ENCODE data around the gene MTMR4.
A peak's percentile ranks its signal among the peaks of the same experiment; 100 is the strongest.
"Not testable (repeated sequence)": the region's sequence is repeated elsewhere in the genome, so short reads cannot be mapped to it uniquely, and the experiment has no call there.

Gene MTMR4

DNA sequence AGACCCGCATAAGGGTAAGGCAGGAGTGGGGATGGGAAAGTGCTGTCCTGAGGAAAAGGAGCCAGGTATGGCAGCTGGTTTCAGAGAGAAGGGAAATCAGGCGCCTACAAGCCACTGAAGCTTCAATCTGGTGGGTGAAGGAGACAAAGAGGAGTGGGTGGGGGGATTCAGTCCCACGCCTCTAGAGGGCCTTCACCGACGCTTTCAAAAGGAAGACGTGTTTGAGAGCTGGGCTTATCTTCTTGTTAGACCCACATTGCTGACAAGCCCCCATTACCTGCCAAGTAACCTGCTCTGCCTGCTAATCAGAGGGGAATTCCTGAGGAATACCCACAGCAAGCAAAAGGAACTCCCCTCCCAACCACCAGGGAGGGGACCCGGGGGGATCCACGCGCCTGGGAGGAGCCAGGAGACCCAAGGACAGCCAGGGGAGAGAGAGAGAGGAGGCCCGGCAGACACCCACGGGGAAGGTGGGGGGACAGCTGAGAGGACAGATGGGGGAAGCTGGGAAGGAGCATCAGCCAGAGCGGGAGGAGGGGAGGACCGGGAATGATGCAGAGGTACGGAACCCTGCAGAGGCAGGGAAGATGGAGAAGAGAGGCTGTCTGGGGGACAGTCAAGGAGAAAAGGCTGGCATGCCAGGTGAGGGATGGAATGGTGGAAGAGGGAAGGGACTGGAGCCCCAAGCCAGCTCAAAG, 1.0 kb downstream of the MTMR4 start:
- Mint-ChIP-seq H3K4me3 (peak overlapping the region; percentile 96), H3K9me3 (no peaks in the 10 kb centered on the region), H3K27me3 (no peaks in the 10 kb centered on the region), H3K27ac (peak overlapping the region; percentile 91), H3K4me1 (peaks cover 57% of the 10 kb centered on the region), H3K36me3 (peaks cover 29% of the 10 kb centered on the region)

- Mint-ChIP-seq H3K4me1 (peaks cover 38% of the 10 kb centered on the region), H3K27me3 (no peaks in the 10 kb centered on the region), H3K36me3 (peaks cover 32% of the 10 kb centered on the region), H3K4me3 (no peak overlapping the region), H3K9me3 (no peaks in the 10 kb centered on the region), H3K27ac (no peak overlapping the region)
These were observed 4.4 kb downstream of the MTMR4 start for GRCh38 chr17:58510075-58510474.

DNA sequence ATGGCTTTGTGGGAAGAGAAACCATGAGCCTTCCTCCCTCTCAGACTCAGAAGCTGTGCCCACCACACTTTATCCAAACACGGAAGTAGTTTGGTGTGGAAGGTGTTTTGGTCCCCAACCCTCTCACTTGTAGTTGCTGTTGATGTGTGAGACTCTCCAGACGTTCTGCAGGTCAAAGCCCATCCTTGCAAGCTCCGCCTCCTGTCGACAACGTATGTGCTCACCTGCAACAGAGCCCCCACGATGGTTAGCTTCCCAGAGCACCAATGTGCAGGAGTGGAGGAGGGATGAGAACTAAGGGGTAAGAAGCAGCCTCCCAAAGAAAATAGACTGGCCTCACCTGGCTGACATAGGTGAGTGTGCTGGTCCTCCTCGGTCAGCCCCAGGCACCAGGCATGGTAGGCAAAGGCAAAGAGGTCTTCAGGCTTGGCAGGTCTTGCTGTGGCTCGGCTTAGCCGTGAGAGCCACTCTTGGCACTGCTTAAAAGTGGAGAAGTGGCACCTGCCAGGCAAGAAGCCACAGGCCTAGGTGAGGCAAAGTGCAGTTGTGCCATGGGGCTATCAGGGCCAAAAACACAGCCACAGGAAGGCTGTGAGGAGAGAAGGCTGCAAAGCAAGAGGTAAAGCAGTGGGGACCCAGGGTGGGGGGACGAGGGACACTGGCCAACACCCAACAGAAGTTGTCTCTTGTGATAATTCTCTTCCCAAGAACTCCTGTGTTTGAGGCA, 5.9 kb downstream of the MTMR4 start:
- Mint-ChIP-seq H3K4me1 (peaks cover 31% of the 10 kb centered on the region), H3K9me3 (no peaks in the 10 kb centered on the region), H3K36me3 (peaks cover 32% of the 10 kb centered on the region), H3K27ac (peak overlapping the region; percentile 72), H3K4me3 (no peak overlapping the region), H3K27me3 (no peaks in the 10 kb centered on the region)

GRCh38 chr17:58507123-58507634, 7.3 kb downstream of the MTMR4 start:
- H3K36me3 Mint-ChIP-seq: peaks cover 30% of the 10 kb centered on the region
- no peaks in the 10 kb centered on the region for H3K27me3 Mint-ChIP-seq
- no peak overlapping the region for H3K4me3 Mint-ChIP-seq
- H3K9me3 Mint-ChIP-seq: no peaks in the 10 kb centered on the region
- peaks cover 19% of the 10 kb centered on the region for H3K4me1 Mint-ChIP-seq
- H3K27ac Mint-ChIP-seq: no peak overlapping the region

GRCh38 chr17:58506354-58507080, 7.9 kb downstream of the MTMR4 start:
- Mint-ChIP-seq H3K27me3 (no peaks in the 10 kb centered on the region), H3K4me3 (no peak overlapping the region), H3K9me3 (no peaks in the 10 kb centered on the region), H3K36me3 (peaks cover 27% of the 10 kb centered on the region), H3K27ac (no peak overlapping the region), H3K4me1 (peaks cover 14% of the 10 kb centered on the region)

DNA sequence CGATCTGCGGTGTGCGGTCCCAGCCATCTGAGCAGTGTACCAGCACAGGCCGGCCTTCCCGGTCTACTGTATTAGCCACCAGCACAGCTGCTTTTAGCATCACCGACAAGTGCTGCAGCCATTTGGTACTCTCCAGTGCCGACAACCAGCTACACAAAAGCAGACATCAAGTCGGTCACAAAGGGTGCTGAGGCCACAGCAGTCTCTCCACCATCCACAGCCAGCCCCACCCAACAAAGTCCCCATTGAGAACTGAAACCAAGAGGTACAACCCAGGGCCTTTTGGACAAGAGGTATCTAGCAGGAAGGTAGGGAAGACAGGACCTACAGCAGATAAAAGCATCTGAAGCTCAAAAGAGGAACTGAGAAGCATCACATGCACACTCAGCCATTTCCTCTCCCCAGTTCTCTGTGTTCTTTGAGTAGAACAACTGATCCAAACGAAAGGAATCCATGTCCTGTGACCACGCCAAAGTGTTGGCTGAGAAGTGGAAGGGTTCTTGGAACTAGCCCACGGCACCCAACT, 9.5 kb downstream of the MTMR4 start:
- H3K27ac Mint-ChIP-seq: no peak overlapping the region

DNA sequence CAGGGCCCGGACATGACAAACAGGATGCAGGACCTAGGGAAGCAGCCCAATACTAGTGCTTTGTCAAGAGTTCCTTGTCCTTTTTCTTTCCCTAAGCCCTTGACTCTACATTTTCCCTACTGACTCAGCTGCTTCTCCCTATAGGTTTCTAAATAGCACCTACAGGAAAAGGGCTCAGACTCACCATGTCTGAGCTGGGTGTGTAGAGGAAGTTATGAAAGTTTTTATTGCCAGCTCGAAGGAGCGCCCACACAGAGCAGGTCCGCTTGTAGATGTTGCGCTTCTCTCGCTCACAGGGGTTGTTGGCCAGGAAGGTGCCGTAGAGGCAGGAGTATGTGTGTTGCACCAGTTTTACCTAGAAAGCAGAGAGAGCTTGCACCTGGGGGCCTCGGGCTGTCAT, 10.6 kb downstream of the MTMR4 start:
- Mint-ChIP-seq H3K27me3 (no peaks in the 10 kb centered on the region), H3K27ac (no peak overlapping the region), H3K36me3 (peaks cover 8% of the 10 kb centered on the region), H3K4me3 (no peak overlapping the region), H3K9me3 (no peaks in the 10 kb centered on the region), H3K4me1 (peaks cover 2% of the 10 kb centered on the region)

More for the DNA sequence above, 9.5 kb downstream of the MTMR4 start:
- H3K9me3 Mint-ChIP-seq: no peaks in the 10 kb centered on the region
- H3K4me1 Mint-ChIP-seq: peaks cover 4% of the 10 kb centered on the region
- no peaks in the 10 kb centered on the region for H3K27me3 Mint-ChIP-seq
- no peak overlapping the region for H3K4me3 Mint-ChIP-seq
- peaks cover 14% of the 10 kb centered on the region for H3K36me3 Mint-ChIP-seq

DNA sequence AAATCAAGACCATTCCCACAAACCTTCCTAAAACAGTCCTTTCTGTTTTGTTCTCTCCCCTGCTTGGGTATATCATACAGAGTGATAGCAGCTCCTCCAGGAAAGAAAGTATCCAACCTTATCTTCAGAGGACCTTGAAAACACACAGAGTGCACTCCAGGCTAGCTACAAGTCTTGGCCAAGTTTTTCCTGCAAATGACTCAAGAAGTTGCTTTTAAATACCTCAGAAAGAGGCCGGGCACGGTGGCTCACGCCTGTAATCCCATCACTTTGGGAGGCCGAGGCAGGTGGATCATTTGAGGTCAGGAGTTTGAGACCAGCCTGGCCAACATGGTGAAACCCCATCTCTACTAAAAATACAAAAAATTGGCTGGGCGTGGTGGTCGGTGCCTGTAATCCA, 11.3 kb downstream of the MTMR4 start:
- H3K4me1 Mint-ChIP-seq, H3K27ac Mint-ChIP-seq, H3K27me3 Mint-ChIP-seq, H3K9me3 Mint-ChIP-seq, H3K4me3 Mint-ChIP-seq: not testable (repeated sequence)
- H3K36me3 Mint-ChIP-seq: peaks cover 10% of the 10 kb centered on the region

DNA sequence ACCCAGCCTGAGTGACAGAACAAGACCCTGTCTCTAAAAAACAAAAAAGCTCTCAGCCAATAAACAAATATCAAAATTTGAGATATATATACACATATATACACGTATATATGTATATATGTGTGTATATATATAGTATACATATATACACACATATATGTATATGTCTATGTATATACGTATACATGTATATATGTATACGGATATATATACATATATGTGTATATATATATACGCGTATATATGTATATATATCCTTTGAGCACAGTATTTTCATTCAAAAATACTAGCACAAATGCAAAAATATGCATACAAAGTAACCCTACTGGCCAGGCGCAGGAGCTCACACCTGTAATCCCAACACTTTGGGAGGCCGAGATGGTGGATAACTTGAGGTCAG, 13.0 kb downstream of the MTMR4 start:
- Mint-ChIP-seq H3K9me3 (no peaks in the 10 kb centered on the region), H3K4me1 (peaks cover 14% of the 10 kb centered on the region), H3K27ac (no peak overlapping the region), H3K36me3 (peaks cover 14% of the 10 kb centered on the region), H3K27me3 (no peaks in the 10 kb centered on the region), H3K4me3 (no peak overlapping the region)

DNA sequence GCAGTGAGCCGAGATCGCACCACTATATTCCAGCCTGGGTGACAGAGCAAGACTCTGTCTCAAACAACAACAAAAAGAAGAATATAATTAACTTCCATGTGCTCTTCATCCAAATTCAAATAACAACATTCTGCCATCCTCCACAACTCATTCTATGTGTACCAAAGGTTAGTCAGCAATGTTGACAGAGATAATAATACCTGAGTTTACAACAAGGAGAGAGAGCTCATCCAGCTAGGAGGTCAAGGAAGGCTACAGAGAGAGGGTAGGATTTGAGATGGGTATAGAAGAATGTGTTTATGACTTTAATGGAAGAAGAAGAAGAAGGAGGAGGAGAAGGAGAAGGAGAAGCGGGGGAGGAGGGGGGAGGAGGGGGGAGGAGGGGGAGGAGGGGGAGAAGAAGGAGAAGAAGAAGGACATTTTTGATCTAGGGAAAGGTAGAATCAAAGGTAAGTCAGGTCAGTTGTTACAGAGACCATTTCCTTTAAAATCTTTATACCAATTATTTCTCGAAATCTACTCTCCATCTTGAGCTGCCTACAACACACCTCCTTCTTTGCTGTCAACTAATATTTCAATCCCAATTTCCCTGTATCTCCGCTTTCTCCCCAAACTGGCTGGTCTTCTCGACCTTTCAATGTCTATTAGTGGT, 16.1 kb downstream of the MTMR4 start:
- H3K9me3 Mint-ChIP-seq: no peaks in the 10 kb centered on the region
- no peaks in the 10 kb centered on the region for H3K27me3 Mint-ChIP-seq
- no peak overlapping the region for H3K4me3 Mint-ChIP-seq
- peaks cover 26% of the 10 kb centered on the region for H3K36me3 Mint-ChIP-seq
- no peak overlapping the region for H3K27ac Mint-ChIP-seq
- H3K4me1 Mint-ChIP-seq: peaks cover 18% of the 10 kb centered on the region

DNA sequence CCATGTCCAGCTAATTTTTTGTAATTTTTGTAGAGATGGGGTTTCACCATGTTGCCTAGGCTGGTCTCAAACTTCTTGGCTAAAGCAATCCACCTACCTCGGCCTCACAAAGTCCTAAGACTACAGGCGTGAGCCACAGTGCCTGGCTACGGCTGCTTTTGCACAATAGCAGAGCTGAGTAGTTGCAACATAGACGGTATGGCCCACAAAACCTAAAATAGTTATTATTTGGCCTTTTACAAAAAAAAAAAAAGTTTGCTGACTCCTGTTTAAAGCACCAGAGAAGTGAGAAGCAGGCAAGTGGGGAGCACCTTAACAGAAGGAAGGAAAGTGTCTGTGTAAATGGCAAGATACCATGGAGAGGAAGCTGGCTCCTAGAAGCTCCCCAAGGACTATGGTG, 20.9 kb downstream of the MTMR4 start:
- H3K4me3 Mint-ChIP-seq: no peak overlapping the region
- peaks cover 31% of the 10 kb centered on the region for H3K36me3 Mint-ChIP-seq
- no peaks in the 10 kb centered on the region for H3K9me3 Mint-ChIP-seq
- H3K27ac Mint-ChIP-seq: peak overlapping the region; percentile 46
- H3K27me3 Mint-ChIP-seq: no peaks in the 10 kb centered on the region
- H3K4me1 Mint-ChIP-seq: peaks cover 21% of the 10 kb centered on the region

DNA sequence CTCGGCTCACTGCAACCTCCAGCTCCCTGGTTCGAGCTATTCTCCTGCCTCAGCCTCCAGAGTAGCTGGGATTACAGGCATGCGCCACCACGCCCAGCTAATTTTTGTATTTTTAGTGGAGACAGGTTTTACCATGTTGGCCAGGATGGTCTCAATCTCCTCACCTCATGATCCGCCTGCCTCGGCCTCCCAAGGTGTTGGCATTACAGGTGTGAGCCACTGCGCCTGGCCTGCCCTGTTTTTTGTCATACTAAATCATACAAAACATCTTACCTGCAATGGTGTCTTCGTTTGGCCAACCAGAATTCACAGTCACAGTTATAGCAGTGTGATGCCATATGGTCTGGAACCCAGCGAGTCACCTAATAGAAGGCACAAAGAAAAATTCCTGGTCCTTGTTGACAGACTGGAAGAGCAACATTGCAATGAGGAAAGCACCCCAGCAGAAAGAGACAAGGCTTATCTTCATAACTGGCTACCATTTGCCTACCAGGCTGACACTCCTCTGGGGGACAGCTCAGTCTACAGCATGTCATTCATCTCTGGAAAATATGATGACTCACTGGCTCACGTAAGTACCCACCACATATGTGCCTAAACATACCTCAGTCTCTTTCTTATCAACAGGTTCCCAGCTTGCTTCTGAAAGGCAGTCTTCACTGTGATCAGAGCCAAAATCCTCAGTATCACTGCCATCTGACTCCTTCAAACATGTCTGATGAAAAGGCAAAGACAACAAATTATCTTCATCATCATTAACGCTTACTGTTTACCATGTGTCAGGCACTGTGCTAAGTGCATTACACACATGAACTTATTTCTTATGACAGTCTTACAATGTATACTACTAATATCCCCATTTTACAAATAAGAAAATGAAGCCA, 22.0 kb downstream of the MTMR4 start:
- Mint-ChIP-seq H3K36me3 (peaks cover 27% of the 10 kb centered on the region), H3K27me3 (no peaks in the 10 kb centered on the region), H3K9me3 (no peaks in the 10 kb centered on the region), H3K4me3 (no peak overlapping the region), H3K4me1 (peaks cover 17% of the 10 kb centered on the region), H3K27ac (peak overlapping the region; percentile 59)

GRCh38 chr17:58491510-58492045, 22.9 kb downstream of the MTMR4 start:
- Mint-ChIP-seq H3K4me1 (peaks cover 19% of the 10 kb centered on the region), H3K27me3 (no peaks in the 10 kb centered on the region), H3K27ac (no peak overlapping the region), H3K9me3 (no peaks in the 10 kb centered on the region), H3K4me3 (no peak overlapping the region), H3K36me3 (peaks cover 24% of the 10 kb centered on the region)

- Mint-ChIP-seq H3K4me1 (peaks cover 22% of the 10 kb centered on the region), H3K9me3 (no peaks in the 10 kb centered on the region), H3K27ac (peak overlapping the region; percentile 23), H3K4me3 (peak overlapping the region; percentile 36), H3K36me3 (peaks cover 14% of the 10 kb centered on the region), H3K27me3 (no peaks in the 10 kb centered on the region)
These were observed 26.0 kb downstream of the MTMR4 start for GRCh38 chr17:58488428-58488890.
